PC-3 (cell line): ENCODE measurements around the gene AIG1. TPM values are rescaled to one million over a fixed set of nuclear protein-coding genes. Genes with fewer than 3 reads are reported as not detected.
A peak's percentile ranks its signal among the peaks of the same experiment; 100 is the strongest.

ENCODE experiments used
- ATAC-seq: fragments of 200-7000 bp; cut with Tn5 transposase; 2 replicates; pipeline ENCODE4 v1.9.1; 2020; ENCODE audit warnings: mild to moderate bottlenecking, moderate library complexity
- BruUV-seq: library from RNA; stranded (reverse); fragments of 400-500 nt; replicated peaks from 2 replicates; lab custom pipeline; 2021; lab: Mats Ljungman, UMichigan
- CTCF ChIA-PET: fragments of 300-600 bp; sonication (Branson Sonifier 250); formaldehyde crosslinking; loops from one replicate; lab custom pipeline; 2022; ENCODE audit warnings: antibody characterized with exemption; lab: Charles Lee
- POLR2A ChIA-PET: fragments of 300-600 bp; sonication (Branson Sonifier 250); formaldehyde crosslinking; loops from one replicate; lab custom pipeline; 2022; ENCODE audit warnings: antibody characterized with exemption; ENCODE audit not compliant: unreplicated experiment; lab: Charles Lee
- DNase-seq: peaks from one replicate; pipeline ENCODE4 v3.0.0-alpha.2; 2015
- H2AFZ ChIP-seq: fragments of 300-600 bp; sonication (generic); 2 replicates; pipeline ENCODE4 v1.6.0; 2016; ENCODE audit warnings: antibody characterized with exemption, low read length
- H3F3A ChIP-seq: fragments of 300-600 bp; sonication (generic); one replicate; pipeline ENCODE4 v1.6.0; 2017; ENCODE audit warnings: antibody characterized with exemption, low read length, control low read depth, mild to moderate bottlenecking; ENCODE audit not compliant: unreplicated experiment
- H3K27ac ChIP-seq: fragments of 300-600 bp; sonication (generic); 2 replicates; pipeline ENCODE4 v1.5.1; 2016; ENCODE audit warnings: mild to moderate bottlenecking, low read length
- H3K27me3 ChIP-seq: fragments of 300-600 bp; sonication (generic); 2 replicates; pipeline ENCODE4 v1.6.1; 2016; ENCODE audit warnings: low read length, mixed read lengths
- H3K36me3 ChIP-seq: fragments of 300-600 bp; sonication (generic); 2 replicates; pipeline ENCODE4 v1.6.1; 2016; ENCODE audit warnings: low read depth, mixed run types, low read length, mixed read lengths
- H3K4me1 ChIP-seq: fragments of 300-600 bp; sonication (generic); 2 replicates; pipeline ENCODE4 v1.5.1; 2016; ENCODE audit warnings: low read length; ENCODE audit not compliant: insufficient read depth
- H3K4me2 ChIP-seq: fragments of 300-600 bp; sonication (generic); 2 replicates; pipeline ENCODE4 v1.6.0; 2016; ENCODE audit warnings: low read length
- H3K4me3 ChIP-seq: fragments of 300-600 bp; sonication (generic); 2 replicates; pipeline ENCODE4 v1.5.1; 2016; ENCODE audit warnings: mild to moderate bottlenecking, low read length, mixed read lengths
- H3K79me2 ChIP-seq: fragments of 300-600 bp; sonication (generic); 2 replicates; pipeline ENCODE4 v1.6.1; 2017; ENCODE audit warnings: low read length, mixed read lengths
- H3K9ac ChIP-seq: fragments of 300-600 bp; sonication (generic); 2 replicates; pipeline ENCODE4 v1.6.0; 2016; ENCODE audit warnings: mild to moderate bottlenecking, low read length
- H3K9me2 ChIP-seq: fragments of 300-600 bp; sonication (generic); replicated peaks from 2 replicates; pipeline ENCODE4 v1.6.1; 2016; ENCODE audit warnings: mixed run types, low read length, mixed read lengths
- H3K9me3 ChIP-seq: fragments of 300-600 bp; sonication (generic); 2 replicates; pipeline ENCODE4 v1.6.1; 2016; ENCODE audit warnings: low read length, mixed read lengths
- H4K20me1 ChIP-seq: fragments of 300-600 bp; sonication (generic); 2 replicates; pipeline ENCODE4 v1.6.1; 2016; ENCODE audit warnings: low read length, mixed read lengths
- EZH2 ChIP-seq: fragments of 300-600 bp; sonication (generic); IDR thresholded peaks from one replicate; pipeline ENCODE4 v1.6.1; 2017; ENCODE audit warnings: antibody characterized with exemption, mild to moderate bottlenecking, low read length; ENCODE audit not compliant: unreplicated experiment
- EZH2phosphoT487 ChIP-seq: fragments of 300-600 bp; sonication (generic); IDR thresholded peaks from 2 replicates; pipeline ENCODE4 v1.6.1; 2018; ENCODE audit warnings: mild to moderate bottlenecking, antibody characterized with exemption, low read length, borderline replicate concordance
- intact Hi-C: fragments of 100-400 bp; cut with micrococcal nuclease; formaldehyde crosslinking; loops from 2 replicates; pipeline ENCODE4 v1.9.0; 2023
- total RNA-seq: library from RNA; depleted of rRNA; stranded (reverse); fragments of >200 nt; gene quantifications from 2 replicates; pipeline ENCODE4 v1.2.3, GENCODE V29; 2014
- TF ChIP-seq, protein P1 (sequence below): fragments of 300-600 bp; sonication (generic); conservative IDR thresholded peaks from 2 replicates; pipeline ENCODE4 v1.5.1; 2017; ENCODE audit warnings: antibody characterized with exemption, low read depth, mild to moderate bottlenecking, low read length

The AIG1 gene
- total RNA-seq, 1 experiment from 2014 or later = 32.7 TPM

DNA sequence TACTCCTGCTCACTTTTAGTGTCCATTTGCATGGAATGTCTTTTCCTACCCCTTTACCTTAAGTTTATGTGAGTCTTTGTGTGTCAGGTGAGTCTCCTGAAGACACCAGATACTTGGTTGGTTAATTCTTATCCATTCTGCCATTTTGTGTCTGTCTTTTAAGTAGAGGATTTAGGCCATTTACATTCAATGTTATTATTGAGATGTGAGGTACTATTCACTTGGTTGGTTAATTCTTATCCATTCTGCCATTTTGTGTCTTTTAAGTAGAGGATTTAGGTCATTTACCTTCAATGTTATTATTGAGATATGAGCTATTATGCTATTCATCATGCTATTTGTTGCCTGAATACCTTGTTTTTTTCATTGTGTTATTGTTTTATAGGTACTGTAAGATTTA is 113.8 kb downstream of the AIG1 start:
- no peak for ATAC-seq
- no TSS peak for BruUV-seq
- H3K9me3 ChIP-seq = no peaks in the 10 kb centered on the region

DNA sequence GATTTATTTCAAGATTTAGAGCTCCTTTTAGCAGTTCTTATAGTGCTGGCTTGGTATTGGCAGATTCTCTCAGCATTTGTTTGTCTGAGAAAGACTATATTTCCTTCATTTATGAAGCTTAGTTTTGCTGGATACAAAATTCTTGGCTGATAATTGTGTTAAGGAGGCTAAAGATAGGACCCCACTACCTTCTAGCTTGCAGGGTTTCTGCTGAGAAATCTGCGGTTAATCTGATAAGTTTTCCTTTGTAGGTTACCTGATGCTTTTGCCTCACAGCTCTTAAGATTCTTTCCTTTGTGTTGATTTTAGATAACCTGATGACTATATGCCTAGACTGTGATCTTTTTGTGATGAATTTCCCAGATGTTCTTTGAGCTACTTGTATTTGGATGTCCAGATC is 114.3 kb downstream of the AIG1 start:
- Histone ChIP-seq H3K9me3 (no peaks in the 10 kb centered on the region), H3K4me3 (no peak overlapping the region), H3K9me2 (no peaks in the 10 kb centered on the region), H3K27ac (no peak overlapping the region), H3K4me1 (no peaks in the 10 kb centered on the region), H3K36me3 (no peaks in the 10 kb centered on the region; the same call in 1 of the 2 replicates), H4K20me1 (no peaks in the 10 kb centered on the region), H3F3A (no peaks in the 10 kb centered on the region), H3K79me2 (no peaks in the 10 kb centered on the region), H3K27me3 (no peaks in the 10 kb centered on the region), H3K4me2 (no peak overlapping the region), H3K9ac (no peak overlapping the region), H2AFZ (no peak overlapping the region)
- TF ChIP-seq EZH2 (no peak), EZH2phosphoT487 (no peak)
- TF ChIP-seq, protein P1, sequence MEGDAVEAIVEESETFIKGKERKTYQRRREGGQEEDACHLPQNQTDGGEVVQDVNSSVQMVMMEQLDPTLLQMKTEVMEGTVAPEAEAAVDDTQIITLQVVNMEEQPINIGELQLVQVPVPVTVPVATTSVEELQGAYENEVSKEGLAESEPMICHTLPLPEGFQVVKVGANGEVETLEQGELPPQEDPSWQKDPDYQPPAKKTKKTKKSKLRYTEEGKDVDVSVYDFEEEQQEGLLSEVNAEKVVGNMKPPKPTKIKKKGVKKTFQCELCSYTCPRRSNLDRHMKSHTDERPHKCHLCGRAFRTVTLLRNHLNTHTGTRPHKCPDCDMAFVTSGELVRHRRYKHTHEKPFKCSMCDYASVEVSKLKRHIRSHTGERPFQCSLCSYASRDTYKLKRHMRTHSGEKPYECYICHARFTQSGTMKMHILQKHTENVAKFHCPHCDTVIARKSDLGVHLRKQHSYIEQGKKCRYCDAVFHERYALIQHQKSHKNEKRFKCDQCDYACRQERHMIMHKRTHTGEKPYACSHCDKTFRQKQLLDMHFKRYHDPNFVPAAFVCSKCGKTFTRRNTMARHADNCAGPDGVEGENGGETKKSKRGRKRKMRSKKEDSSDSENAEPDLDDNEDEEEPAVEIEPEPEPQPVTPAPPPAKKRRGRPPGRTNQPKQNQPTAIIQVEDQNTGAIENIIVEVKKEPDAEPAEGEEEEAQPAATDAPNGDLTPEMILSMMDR = no peak
- ChIA-PET CTCF (no interaction called here), POLR2A (no interaction called here)
- no TSS peak for BruUV-seq
- ATAC-seq (no peak), DNase-seq (no peak)
- intact Hi-C loops = no loop called here

More for the DNA sequence above, 113.8 kb downstream of the AIG1 start:
- intact Hi-C loops = no loop called here
- Histone ChIP-seq H4K20me1 (no peaks in the 10 kb centered on the region), H3K9ac (no peak overlapping the region), H3K27ac (no peak overlapping the region), H3K4me3 (no peak overlapping the region), H3K9me2 (no peaks in the 10 kb centered on the region), H3K36me3 (no peaks in the 10 kb centered on the region; the same call in 1 of the 2 replicates), H3F3A (no peaks in the 10 kb centered on the region), H2AFZ (no peak overlapping the region), H3K27me3 (no peaks in the 10 kb centered on the region), H3K4me2 (no peak overlapping the region), H3K4me1 (no peaks in the 10 kb centered on the region), H3K79me2 (no peaks in the 10 kb centered on the region)
- POLR2A ChIA-PET = no interaction called here
- CTCF ChIA-PET = no interaction called here
- TF ChIP-seq, protein P1 = no peak
- TF ChIP-seq EZH2phosphoT487 (no peak), EZH2 (no peak)
- no peak for DNase-seq

DNA sequence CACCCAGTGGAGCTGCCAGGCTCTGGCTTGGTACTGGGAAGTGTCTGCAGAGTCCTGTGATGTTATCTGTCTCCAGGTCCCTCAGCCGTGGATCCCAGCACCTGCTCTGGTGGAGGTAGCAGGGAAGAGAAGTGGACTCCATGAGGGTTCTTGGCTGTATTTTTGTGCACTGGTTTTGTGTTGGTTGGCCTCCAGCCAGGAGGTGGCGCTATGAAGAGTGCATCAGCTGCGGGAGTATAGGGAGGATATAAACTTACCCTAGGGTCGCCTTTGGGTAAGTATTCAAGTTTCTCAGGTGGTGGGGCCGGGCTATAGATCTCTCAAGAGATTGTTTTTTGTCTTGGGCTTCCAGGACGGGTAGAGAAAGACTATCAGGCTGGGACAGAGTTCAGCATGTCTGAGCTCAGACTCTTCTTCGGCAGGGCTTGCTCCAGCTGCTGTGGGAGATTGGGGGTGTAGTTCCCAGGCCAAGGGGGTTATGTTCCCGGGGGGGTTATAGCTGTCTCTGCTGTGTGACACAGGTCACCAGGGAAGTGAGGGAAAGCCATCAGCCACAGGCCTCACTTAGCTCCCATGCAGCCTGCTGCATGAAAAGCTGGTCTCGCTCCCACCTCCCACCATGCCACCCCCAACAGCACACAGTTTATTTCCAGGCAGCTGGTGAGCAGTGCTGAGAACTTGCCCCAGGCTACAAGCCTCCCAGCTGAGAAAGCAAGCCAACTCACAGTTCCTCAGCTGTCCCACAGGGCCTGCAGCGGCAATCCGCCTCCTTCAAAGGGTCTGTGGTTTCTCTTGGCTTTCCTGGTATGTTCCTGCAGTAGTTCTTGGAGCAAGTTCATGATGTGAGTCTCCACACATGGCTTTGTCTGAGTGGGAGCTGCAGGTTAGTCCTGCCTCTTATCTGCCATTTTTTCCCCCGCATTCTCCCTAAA is 115.7 kb downstream of the AIG1 start:
- ChIA-PET CTCF (no interaction called here), POLR2A (no interaction called here)
- Histone ChIP-seq H3K9me2 (no peaks in the 10 kb centered on the region), H3K36me3 (no peaks in the 10 kb centered on the region; the same call in 1 of the 2 replicates), H3K4me2 (no peak overlapping the region), H3K27me3 (no peaks in the 10 kb centered on the region), H3K27ac (no peak overlapping the region), H3K79me2 (no peaks in the 10 kb centered on the region), H3K4me3 (no peak overlapping the region), H3K9me3 (no peaks in the 10 kb centered on the region), H3K4me1 (no peaks in the 10 kb centered on the region), H2AFZ (no peak overlapping the region), H3K9ac (no peak overlapping the region), H3F3A (no peaks in the 10 kb centered on the region), H4K20me1 (no peaks in the 10 kb centered on the region)
- TF ChIP-seq, protein P1 = peak; percentile 51
- TF ChIP-seq EZH2phosphoT487 = no peak
- no peak for TF ChIP-seq EZH2
- intact Hi-C loops = no loop called here
- BruUV-seq = no TSS peak
- no peak for ATAC-seq
- DNase-seq = peak; percentile 3
